HepG2 (cell line): ENCODE data around the gene MARK2. TPM values are rescaled to one million over a fixed set of nuclear protein-coding genes. Genes with fewer than 3 reads are reported as not detected.

Experiments
- ATAC-seq: fragments of 200-7000 bp; cut with Tn5 transposase; 3 replicates; pipeline ENCODE4 v1.9.1; 2020; ENCODE audit warnings: mild to moderate bottlenecking, moderate library complexity
- BruUV-seq: library from RNA; stranded (reverse); fragments of 400-500 nt; replicated peaks from 2 replicates; lab custom pipeline; 2021; lab: Mats Ljungman, UMichigan
- CTCF ChIA-PET: fragments of 300-600 bp; formaldehyde crosslinking; extraction: SDS; loops from one replicate; lab custom pipeline; 2021; ENCODE audit warnings: low total read pairs, inconsistent platforms, low intra/inter-chr PET ratio; lab: Yijun Ruan, JAX
- POLR2A ChIA-PET: fragments of 350-600 bp; sonication (Branson Sonifier 250); formaldehyde crosslinking; loops from one replicate; lab custom pipeline; 2020; ENCODE audit warnings: antibody characterized with exemption, inconsistent platforms; lab: Yijun Ruan, JAX
- DNase-seq: peaks from one replicate; pipeline ENCODE4 v3.0.0-alpha.2; 2015; ENCODE audit warnings: low spot score
- FAIRE-seq: peaks from 3 replicates; lab custom pipeline; 2011; peaks lifted over from hg19 to GRCh38; lab: Jason Lieb, UNC
- H2AFZ ChIP-seq: one replicate; pipeline ENCODE4 v1.6.1; 2011; ENCODE audit warnings: low read length, inconsistent platforms
- H3K27ac ChIP-seq: fragments of 300-600 bp; 3 replicates; pipeline ENCODE4 v1.8.0; 2011; ENCODE audit warnings: mixed run types, mild to moderate bottlenecking, mixed read lengths, low read length, inconsistent platforms; ENCODE audit not compliant: insufficient read depth; ENCODE audit errors: extremely low read length
- H3K27me3 ChIP-seq, 2 experiments: fragments of 200-600 bp in 1 of 2; 2 replicates in 1 of 2; 3 replicates in 1 of 2; pipeline versions ENCODE4 v1.6.0 to v1.8.0; 2011; ENCODE audit warnings: low read length in 2 of 2, mild to moderate bottlenecking in 2 of 2, moderate library complexity in 2 of 2, inconsistent platforms in 1 of 2; ENCODE audit not compliant: insufficient read depth in 2 of 2, control insufficient read depth in 1 of 2
- H3K36me3 ChIP-seq, 2 experiments: fragments of 200-600 bp in 1 of 2; replicated peaks in 1 of 2; 2 replicates in 1 of 2; 3 replicates in 1 of 2; pipeline versions ENCODE4 v1.5.1 to v1.8.0; 2011; ENCODE audit warnings: low read length in 2 of 2, inconsistent platforms in 1 of 2; ENCODE audit not compliant: insufficient read depth in 2 of 2, control insufficient read depth in 1 of 2
- H3K4me1 ChIP-seq: 2 replicates; pipeline ENCODE4 v1.5.1; 2012; ENCODE audit warnings: low read length, inconsistent platforms; ENCODE audit not compliant: insufficient read depth
- H3K4me2 ChIP-seq: 2 replicates; pipeline ENCODE4 v1.6.0; 2011; ENCODE audit warnings: low read depth, low read length, inconsistent platforms
- H3K4me3 ChIP-seq, 3 experiments: fragments of 200-600 bp in 1 of 3; sonication (generic), shearing (Covaris generic) in 1 of 3; replicated peaks in 1 of 3; 2 replicates each; pipeline ENCODE4 v1.5.1; 2011 to 2016; ENCODE audit warnings: low read length in 3 of 3, inconsistent platforms in 2 of 3, low read depth in 2 of 3, mild to moderate bottlenecking in 2 of 3, control low read depth in 1 of 3, mixed read lengths in 1 of 3; ENCODE audit not compliant: insufficient read depth in 1 of 3
- H3K79me2 ChIP-seq: one replicate; pipeline ENCODE4 v1.6.1; 2011; ENCODE audit warnings: low read length, inconsistent platforms; ENCODE audit not compliant: insufficient read depth
- H3K9ac ChIP-seq: 2 replicates; pipeline ENCODE4 v1.6.0; 2011; ENCODE audit warnings: mild to moderate bottlenecking, low read depth, low read length, inconsistent platforms; ENCODE audit not compliant: insufficient read depth
- H3K9me3 ChIP-seq: 2 replicates; pipeline ENCODE4 v1.5.1; 2012; ENCODE audit warnings: mild to moderate bottlenecking, low read length
- H4K20me1 ChIP-seq: 2 replicates; pipeline ENCODE4 v1.6.0; 2011; ENCODE audit warnings: inconsistent platforms, mild to moderate bottlenecking, low read length, moderate library complexity; ENCODE audit not compliant: insufficient read depth
- CCDC6 ChIP-seq: sonication (generic); formaldehyde crosslinking; IDR thresholded peaks from 2 replicates; pipeline ENCODE4 v1.8.1; 2022; ENCODE audit warnings: mild to moderate bottlenecking, missing genetic modification reagents, moderate library complexity
- HDAC2 ChIP-seq: sonication (generic); formaldehyde crosslinking; IDR thresholded peaks from 2 replicates; pipeline ENCODE4 v1.4.0; 2020; ENCODE audit warnings: missing genetic modification reagents
- HOXA3 ChIP-seq: sonication (generic); formaldehyde crosslinking; IDR thresholded peaks from 2 replicates; pipeline ENCODE4 v1.5.0; 2020; ENCODE audit warnings: missing genetic modification reagents
- KAT8 ChIP-seq: IDR thresholded peaks from 2 replicates; pipeline ENCODE4 v1.6.1; 2016; ENCODE audit warnings: missing genetic modification reagents, missing compliant biosample characterization
- KDM3A ChIP-seq: IDR thresholded peaks from 2 replicates; pipeline ENCODE4 v1.6.1; 2018; ENCODE audit warnings: low read depth, missing compliant biosample characterization
- KLF16 ChIP-seq, 2 experiments: sonication (generic) in 1 of 2; formaldehyde crosslinking in 1 of 2; IDR thresholded peaks; 2 replicates each; pipeline versions ENCODE4 v1.6.1 to v1.8.0; 2016 to 2023; ENCODE audit warnings: missing genetic modification reagents in 2 of 2, missing compliant biosample characterization in 1 of 2
- MAF1 ChIP-seq: sonication (generic); formaldehyde crosslinking; IDR thresholded peaks from 2 replicates; pipeline ENCODE4 v1.5.0; 2020; ENCODE audit warnings: missing genetic modification reagents, borderline replicate concordance
- MBD4 ChIP-seq: IDR thresholded peaks from 2 replicates; pipeline ENCODE4 v1.6.1; 2012; ENCODE audit warnings: low read length, inconsistent platforms, borderline replicate concordance
- MIER2 ChIP-seq: IDR thresholded peaks from 2 replicates; pipeline ENCODE4 v1.6.1; 2016; ENCODE audit warnings: missing biosample characterization, missing genetic modification reagents
- NCOA2 ChIP-seq: sonication (generic); formaldehyde crosslinking; IDR thresholded peaks from 2 replicates; pipeline ENCODE4 v1.8.0; 2022; ENCODE audit warnings: inconsistent platforms
- PHF5A ChIP-seq: IDR thresholded peaks from one replicate; pipeline ENCODE4 v1.6.1; 2018; ENCODE audit warnings: low read depth, missing genetic modification reagents; ENCODE audit not compliant: unreplicated experiment
- RAD21 ChIP-seq: fragments of 450-650 bp; formaldehyde crosslinking; IDR thresholded peaks from 2 replicates; pipeline ENCODE4 v1.5.0; 2020; ENCODE audit warnings: mild to moderate bottlenecking
- SSRP1 ChIP-seq: IDR thresholded peaks from 2 replicates; pipeline ENCODE4 v1.6.1; 2016; ENCODE audit warnings: control low read depth
- TBX2 ChIP-seq: sonication (generic); formaldehyde crosslinking; IDR thresholded peaks from 2 replicates; pipeline ENCODE4 v1.5.0; 2020; ENCODE audit warnings: missing genetic modification reagents, mild to moderate bottlenecking, borderline replicate concordance
- ZBTB20 ChIP-seq: sonication (generic); formaldehyde crosslinking; IDR thresholded peaks from 2 replicates; pipeline ENCODE4 v1.8.1; 2023; ENCODE audit warnings: missing genetic modification reagents, low read depth, mild to moderate bottlenecking, borderline replicate concordance
- ZNF281 ChIP-seq: sonication (generic); formaldehyde crosslinking; IDR thresholded peaks from 2 replicates; pipeline ENCODE4 v1.4.0; 2020; ENCODE audit warnings: missing genetic modification reagents, borderline replicate concordance
- ZNF614 ChIP-seq: IDR thresholded peaks from 2 replicates; pipeline ENCODE4 v1.6.1; 2018; ENCODE audit warnings: missing biosample characterization, missing genetic modification reagents, inconsistent platforms, borderline replicate concordance
- ZNF766 ChIP-seq: sonication (generic); formaldehyde crosslinking; IDR thresholded peaks from 2 replicates; pipeline ENCODE4 v1.5.0; 2020; ENCODE audit warnings: missing genetic modification reagents, borderline replicate concordance
- ZNF780A ChIP-seq: sonication (generic); formaldehyde crosslinking; IDR thresholded peaks from 2 replicates; pipeline ENCODE4 v1.8.0; 2022; ENCODE audit warnings: mild to moderate bottlenecking, missing genetic modification reagents, moderate library complexity
- WGBS: methylation state at CpG from one replicate; pipeline ENCODE4 v1.1.6; 2017; ENCODE audit warnings: low lambda C conversion rate; 5-methylcytosine and 5-hydroxymethylcytosine counted together
- in situ Hi-C: cut with HindIII; loops from 2 replicates; pipeline ENCODE4 v1.10.0; 2017; ENCODE audit warnings: low pct_unique_long_range_greater_than_20kb; ENCODE audit not compliant: extremely low pct_ligation_motif_present
- intact Hi-C: fragments of 100-400 bp; cut with micrococcal nuclease; formaldehyde crosslinking; loops from one replicate; pipeline ENCODE4 v1.10.0; 2022; ENCODE audit not compliant: unreplicated experiment
- polyA plus RNA-seq, 8 experiments: library from polyadenylated mRNA; depleted of rRNA in 3 of 8; stranded (reverse) in 7 of 8; unstranded in 1 of 8; fragments of >200 nt; fragmentation: Illumina TruSeq in 4 of 8; extraction: Trizol in 4 of 8; gene quantifications; 2 replicates each; pipeline versions ENCODE4 v1.2.1 to v1.2.3, GENCODE V29; 2011 to 2016; ENCODE audit warnings: low read depth in 4 of 8, missing spikeins in 1 of 8, mixed read lengths in 1 of 8; ENCODE audit not compliant: insufficient read depth in 1 of 8
- total RNA-seq, 5 experiments: library from RNA; depleted of rRNA; stranded (reverse); fragments of >200 nt; fragmentation: Illumina TruSeq; extraction: Trizol; gene quantifications; 2 replicates each; pipeline ENCODE4 v1.2.3, GENCODE V29; 2016; ENCODE audit warnings: low read depth in 1 of 5
- TF ChIP-seq, protein P1 (sequence below): IDR thresholded peaks from 2 replicates; pipeline ENCODE4 v1.6.1; 2016; ENCODE audit warnings: missing compliant biosample characterization, missing genetic modification reagents, borderline replicate concordance

The MARK2 gene
- total and polyA plus RNA-seq, 2 of the 13 experiments (the other 11 are each of a cell fraction or from before 2014, with no cell fraction given): 13.5 to 13.9 TPM

- ATAC-seq (peak; percentile 93), FAIRE-seq (peak; percentile 80), DNase-seq (peak; percentile 81)
- Histone ChIP-seq H3K9me3 (no peaks in the 10 kb centered on the region), H3K27me3 (no peaks in the 10 kb centered on the region), H3K9ac (peak overlapping the region; percentile 80), H3K79me2 (peaks cover 44% of the 10 kb centered on the region), H3K36me3 (peaks cover 3 to 9% of the 10 kb centered on the region in 2 experiments; a peak in 1 of 5 replicates), H3K4me3 (peak overlapping the region; percentile 46 to 79 (median 53)), H3K27ac (peak overlapping the region; percentile 92), H3K4me1 (peaks cover 41% of the 10 kb centered on the region), H3K4me2 (peak overlapping the region; percentile 95), H2AFZ (no peak overlapping the region), H4K20me1 (0 out of 2 replicates have a peak, but pooled peaks cover 3% of the 10 kb centered on the region)
- 5% methylated on average over 12 of the region's 25 CpGs for WGBS
- ChIA-PET CTCF (no interaction called here), POLR2A (interaction anchor here (0.6 to 2.9 kb wide), 15 partner anchors 10 to 1049 kb away, joined by 3 to 23 read pairs (median 5); partner anchors contain the start of genes MARK2 and RCOR2)
- BruUV-seq: TSS peak; percentile 71
- in situ Hi-C loops: loop anchor here (5.0 kb wide), 1 partner anchor 51 kb away; the partner anchor contains the start of gene MARK2
- intact Hi-C loops: loop anchor here (1.0 kb wide), 1 partner anchor 50 kb away; no protein-coding TSS in a partner anchor
- TF ChIP-seq PHF5A (CRISPR knock-in tag) (peak; percentile 33), KAT8 (CRISPR knock-in tag) (peak; percentile 63), ZNF614 (CRISPR knock-in tag) (peak; percentile 49; the same call in 1 of the 2 replicates), ZNF766 (0 out of 2 replicates have a peak, but pooled peaks have one; percentile 49), NCOA2 (CRISPR knock-in tag) (peak; percentile 19; the same call in 1 of the 2 replicates), RAD21 (CRISPR knock-in tag) (peak; percentile 60; the same call in 1 of the 2 replicates), CCDC6 (CRISPR knock-in tag) (peak; percentile 18; the same call in 1 of the 2 replicates), MIER2 (CRISPR knock-in tag) (peak; percentile 17; the same call in 1 of the 2 replicates), ZBTB20 (CRISPR knock-in tag) (peak; percentile 45; the same call in 1 of the 2 replicates), TBX2 (peak; percentile 70), ZNF780A (CRISPR knock-in tag) (peak; percentile 80; the same call in 1 of the 2 replicates), KLF16 (CRISPR knock-in tag; IDR thresholded peaks at IDR 0.05) (peak in 1 of 2 experiments; percentile 71; a peak in 2 of 4 replicates), MBD4 (no peak), HDAC2 (CRISPR knock-in tag) (peak; percentile 15), MAF1 (CRISPR knock-in tag) (0 out of 2 replicates have a peak, but pooled peaks have one; percentile 53), SSRP1 (peak; percentile 90), KDM3A (CRISPR knock-in tag) (peak; percentile 68; the same call in 1 of the 2 replicates), HOXA3 (peak; percentile 69), ZNF281 (CRISPR knock-in tag) (peak; percentile 73)
- TF ChIP-seq, protein P1, sequence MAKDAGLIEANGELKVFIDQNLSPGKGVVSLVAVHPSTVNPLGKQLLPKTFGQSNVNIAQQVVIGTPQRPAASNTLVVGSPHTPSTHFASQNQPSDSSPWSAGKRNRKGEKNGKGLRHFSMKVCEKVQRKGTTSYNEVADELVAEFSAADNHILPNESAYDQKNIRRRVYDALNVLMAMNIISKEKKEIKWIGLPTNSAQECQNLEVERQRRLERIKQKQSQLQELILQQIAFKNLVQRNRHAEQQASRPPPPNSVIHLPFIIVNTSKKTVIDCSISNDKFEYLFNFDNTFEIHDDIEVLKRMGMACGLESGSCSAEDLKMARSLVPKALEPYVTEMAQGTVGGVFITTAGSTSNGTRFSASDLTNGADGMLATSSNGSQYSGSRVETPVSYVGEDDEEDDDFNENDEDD: peak; percentile 19; the same call in 1 of the 2 replicates
Measured at GRCh38 chr11:63888170-63889086, 49.5 kb downstream of the MARK2 start.
